ENCODE results near the gene SDK1. TPM values are rescaled to one million over a fixed set of nuclear protein-coding genes. Genes with fewer than 3 reads are reported as not detected.
"Not testable (repeated sequence)": the region's sequence is repeated elsewhere in the genome, so short reads cannot be mapped to it uniquely, and the experiment has no call there.

The SDK1 gene
- total and polyA plus RNA-seq, 11 donors: 2.2 to 5.8 (median 3.4) TPM

- 70 to 87% (median 72%) methylated on average over 8 of the region's 8 CpGs for WGBS, 4 donors
- intact Hi-C loops (cut with DNase I): no loop called here
Observed at GRCh38 chr7:4256286-4256685, 955.2 kb downstream of the SDK1 start.

GRCh38 chr7:4257146-4258111 is 956.4 kb downstream of the SDK1 start:
- intact Hi-C loops (cut with DNase I): no loop called here
- H3K4me1 ChIP-seq: no peaks in the 10 kb centered on the region
- no peak for TF ChIP-seq POLR2A (IDR thresholded peaks at IDR 0.05)
- no peak for TF ChIP-seq CTCF (IDR thresholded peaks at IDR 0.05)

More at GRCh38 chr7:4256286-4256685, 955.2 kb downstream of the SDK1 start:
- DNase-seq: no peak
- no peak for TF ChIP-seq POLR2A (IDR thresholded peaks at IDR 0.05)
- TF ChIP-seq CTCF (IDR thresholded peaks at IDR 0.05): no peak
- peaks cover 0 to 28% (median 8%) of the 10 kb centered on the region in 12 donors for H3K9me3 ChIP-seq
- ATAC-seq: no peak
- peak overlapping the region in 1 of 12 donors; percentile 78 for H3K27ac ChIP-seq
- H3K4me3 ChIP-seq: no peak overlapping the region
- no peaks in the 10 kb centered on the region for H3K4me1 ChIP-seq
- no peaks in the 10 kb centered on the region for H3K27me3 ChIP-seq
- H3K36me3 ChIP-seq: no peaks in the 10 kb centered on the region

DNA sequence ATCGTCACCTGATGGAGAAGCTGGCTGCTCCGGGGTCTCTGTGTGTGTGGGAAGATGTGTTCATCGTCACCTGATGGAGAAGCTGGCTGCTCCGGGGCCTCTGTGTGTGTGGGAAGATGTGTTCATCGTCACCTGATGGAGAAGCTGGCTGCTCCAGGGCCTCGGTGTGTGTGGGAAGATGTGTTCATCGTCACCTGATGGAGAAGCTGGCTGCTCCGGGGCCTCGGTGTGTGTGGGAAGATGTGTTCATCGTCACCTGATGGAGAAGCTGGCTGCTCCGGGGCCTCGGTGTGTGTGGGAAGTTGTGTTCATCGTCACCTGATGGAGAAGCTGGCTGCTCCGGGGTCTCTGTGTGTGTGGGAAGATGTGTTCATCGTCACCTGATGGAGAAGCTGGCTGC is 959.1 kb downstream of the SDK1 start:
- H3K4me1 ChIP-seq; H3K36me3 ChIP-seq; ATAC-seq; H3K27ac ChIP-seq; H3K9me3 ChIP-seq; H3K27me3 ChIP-seq; H3K4me3 ChIP-seq; intact Hi-C loops (cut with DNase I): not testable (repeated sequence)
- DNase-seq: peak in 1 of 5 donors; percentile 14
- 88 to 89% (median 89%) methylated on average over 15 of the region's 15 CpGs for WGBS, 4 donors

More at GRCh38 chr7:4257146-4258111, 956.4 kb downstream of the SDK1 start:
- Histone ChIP-seq H3K27ac (peak overlapping the region in 1 of 12 donors; percentile 78), H3K36me3 (no peaks in the 10 kb centered on the region), H3K4me3 (no peak overlapping the region), H3K9me3 (peaks cover 0 to 20% (median 3%) of the 10 kb centered on the region in 12 donors), H3K27me3 (no peaks in the 10 kb centered on the region)
- no peak for DNase-seq
- WGBS, 4 donors: 85 to 88% (median 87%) methylated on average over 15 of the region's 15 CpGs
- ATAC-seq: no peak

GRCh38 chr7:4260867-4261600 is 960.0 kb downstream of the SDK1 start:
- Histone ChIP-seq H3K36me3 (no peaks in the 10 kb centered on the region), H3K27ac (peak overlapping the region in 4 of 12 donors; percentile 9 to 39 (median 27)), H3K9me3 (peaks cover 0 to 3% (median 0%) of the 10 kb centered on the region in 12 donors), H3K4me3 (no peak overlapping the region), H3K27me3 (peaks cover 0 to 5% (median 0%) of the 10 kb centered on the region in 9 donors), H3K4me1 (no peaks in the 10 kb centered on the region)
- ATAC-seq (peak; percentile 32 to 65 (median 42)), DNase-seq (peak in 3 of 5 donors; percentile 24 to 41 (median 32))
- intact Hi-C loops (cut with DNase I): no loop called here
- no peak for TF ChIP-seq CTCF (IDR thresholded peaks at IDR 0.05)
- 61 to 62% (median 61%) methylated on average over 19 of the region's 19 CpGs for WGBS, 4 donors
